PFSK-1 (cell line): ENCODE measurements around the gene SYNPR.

Source experiments
- FOXP2 ChIP-seq: optimal IDR thresholded peaks from 2 replicates; pipeline ENCODE3; 2011; ENCODE audit warnings: borderline replicate concordance, control low read depth, inconsistent platforms; ENCODE audit not compliant: insufficient read depth; ENCODE audit errors: extremely low read length, extremely low read depth
- POLR2AphosphoS5 ChIP-seq: IDR thresholded peaks from 2 replicates; pipeline ENCODE4 v1.6.1; 2012; ENCODE audit warnings: low read depth, mild to moderate bottlenecking, control low read depth, low read length, moderate library complexity
- SIN3A ChIP-seq: IDR thresholded peaks from 2 replicates; pipeline ENCODE4 v1.6.1; 2012; ENCODE audit warnings: mild to moderate bottlenecking, low read length, moderate library complexity, borderline replicate concordance; ENCODE audit not compliant: insufficient read depth
- TAF1 ChIP-seq: IDR thresholded peaks from 2 replicates; pipeline ENCODE4 v1.6.1; 2012; ENCODE audit warnings: low read length, control low read depth, borderline replicate concordance; ENCODE audit not compliant: insufficient read depth
- TF ChIP-seq, protein P1 (sequence below), 2 experiments: IDR thresholded peaks; 2 replicates each; pipeline versions ENCODE4 v1.6.1 to v1.8.0; 2011 to 2012; ENCODE audit warnings: low read depth in 2 of 2, low read length in 2 of 2, control low read depth in 1 of 2, inconsistent platforms in 1 of 2, mild to moderate bottlenecking in 1 of 2, moderate library complexity in 1 of 2; ENCODE audit not compliant: insufficient read depth in 1 of 2

SYNPR gene

DNA sequence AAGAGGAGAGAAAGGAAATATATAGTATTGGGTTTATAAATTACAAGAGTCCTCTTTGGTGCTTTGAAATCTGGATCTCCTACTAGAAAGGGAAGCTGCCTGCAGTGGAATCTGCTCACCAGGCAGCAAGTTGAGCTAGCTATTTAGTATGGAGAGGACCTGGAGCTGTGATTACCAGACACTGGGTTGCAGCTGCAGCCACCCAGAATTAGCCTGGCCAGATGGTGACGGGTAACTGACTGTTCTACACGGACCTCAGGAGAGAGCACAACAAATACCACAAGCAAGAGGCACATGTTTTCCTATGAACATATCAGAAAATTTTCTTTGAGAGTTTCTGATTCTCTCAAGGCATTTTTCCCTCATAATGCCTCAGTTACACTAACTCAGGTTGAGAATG is 46.5 kb downstream of the SYNPR start:
- TF ChIP-seq POLR2AphosphoS5 (no peak), FOXP2 (no peak), TAF1 (no peak), SIN3A (no peak)
- TF ChIP-seq, protein P1, sequence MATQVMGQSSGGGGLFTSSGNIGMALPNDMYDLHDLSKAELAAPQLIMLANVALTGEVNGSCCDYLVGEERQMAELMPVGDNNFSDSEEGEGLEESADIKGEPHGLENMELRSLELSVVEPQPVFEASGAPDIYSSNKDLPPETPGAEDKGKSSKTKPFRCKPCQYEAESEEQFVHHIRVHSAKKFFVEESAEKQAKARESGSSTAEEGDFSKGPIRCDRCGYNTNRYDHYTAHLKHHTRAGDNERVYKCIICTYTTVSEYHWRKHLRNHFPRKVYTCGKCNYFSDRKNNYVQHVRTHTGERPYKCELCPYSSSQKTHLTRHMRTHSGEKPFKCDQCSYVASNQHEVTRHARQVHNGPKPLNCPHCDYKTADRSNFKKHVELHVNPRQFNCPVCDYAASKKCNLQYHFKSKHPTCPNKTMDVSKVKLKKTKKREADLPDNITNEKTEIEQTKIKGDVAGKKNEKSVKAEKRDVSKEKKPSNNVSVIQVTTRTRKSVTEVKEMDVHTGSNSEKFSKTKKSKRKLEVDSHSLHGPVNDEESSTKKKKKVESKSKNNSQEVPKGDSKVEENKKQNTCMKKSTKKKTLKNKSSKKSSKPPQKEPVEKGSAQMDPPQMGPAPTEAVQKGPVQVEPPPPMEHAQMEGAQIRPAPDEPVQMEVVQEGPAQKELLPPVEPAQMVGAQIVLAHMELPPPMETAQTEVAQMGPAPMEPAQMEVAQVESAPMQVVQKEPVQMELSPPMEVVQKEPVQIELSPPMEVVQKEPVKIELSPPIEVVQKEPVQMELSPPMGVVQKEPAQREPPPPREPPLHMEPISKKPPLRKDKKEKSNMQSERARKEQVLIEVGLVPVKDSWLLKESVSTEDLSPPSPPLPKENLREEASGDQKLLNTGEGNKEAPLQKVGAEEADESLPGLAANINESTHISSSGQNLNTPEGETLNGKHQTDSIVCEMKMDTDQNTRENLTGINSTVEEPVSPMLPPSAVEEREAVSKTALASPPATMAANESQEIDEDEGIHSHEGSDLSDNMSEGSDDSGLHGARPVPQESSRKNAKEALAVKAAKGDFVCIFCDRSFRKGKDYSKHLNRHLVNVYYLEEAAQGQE (IDR thresholded peaks at IDR 0.05; ENCODE audit: insufficient read depth in 1 of 2, low read depth in 2 of 2, low read length in 2 of 2), result no peak

- no peak for TF ChIP-seq FOXP2
- TF ChIP-seq, protein P1 (IDR thresholded peaks at IDR 0.05; ENCODE audit: insufficient read depth in 1 of 2, low read depth in 2 of 2, low read length in 2 of 2), result no peak
- TF ChIP-seq SIN3A, result no peak
- no peak for TF ChIP-seq POLR2AphosphoS5
- TF ChIP-seq TAF1, result no peak
These were observed 47.3 kb downstream of the SYNPR start for GRCh38 chr3:63325386-63325785.

GRCh38 chr3:63328365-63328764 is 50.3 kb downstream of the SYNPR start:
- TF ChIP-seq, protein P1 (IDR thresholded peaks at IDR 0.05; ENCODE audit: insufficient read depth in 1 of 2, low read depth in 2 of 2, low read length in 2 of 2), result no peak

DNA sequence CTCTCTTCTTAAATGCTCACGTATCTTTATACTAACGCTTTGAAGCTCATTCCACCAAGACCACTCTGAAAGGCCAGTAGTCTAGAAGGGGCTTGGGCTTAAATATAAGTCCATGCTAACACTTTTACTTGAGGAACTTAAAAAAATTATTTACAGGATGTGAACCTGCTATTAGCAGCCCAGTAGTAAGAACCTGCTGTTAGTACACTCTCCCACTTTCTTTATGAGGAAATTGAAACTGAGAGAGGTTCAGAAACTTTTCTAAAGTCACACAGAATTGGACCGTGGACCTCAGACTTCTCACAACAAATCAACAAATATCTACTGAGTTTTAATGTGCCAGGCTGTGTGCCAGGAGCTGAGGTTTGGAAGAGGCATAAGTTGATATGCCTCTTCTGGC is 53.4 kb downstream of the SYNPR start:
- TF ChIP-seq POLR2AphosphoS5, result no peak
- no peak for TF ChIP-seq SIN3A

DNA sequence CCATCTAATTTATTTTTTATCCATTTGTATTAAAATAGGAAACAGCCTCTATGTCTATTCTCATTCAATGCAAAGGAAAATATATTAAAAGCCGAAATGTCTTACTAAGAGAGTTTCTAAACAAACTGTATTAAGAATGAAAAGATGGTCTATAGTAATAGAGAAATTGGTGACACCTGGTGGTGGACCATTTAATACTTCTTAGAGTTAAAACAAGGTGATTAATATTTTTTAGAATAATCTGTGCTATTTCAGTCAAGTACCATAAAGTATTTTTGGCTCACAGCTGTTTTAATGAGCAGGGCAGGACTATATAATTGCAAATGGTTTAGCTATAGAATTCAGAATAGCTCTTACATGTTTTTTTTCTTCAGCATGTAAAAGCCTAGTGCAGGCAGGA is 55.7 kb downstream of the SYNPR start:
- TF ChIP-seq FOXP2, result no peak
- TF ChIP-seq TAF1, result no peak
- TF ChIP-seq SIN3A, result no peak
- TF ChIP-seq, protein P1 (IDR thresholded peaks at IDR 0.05; ENCODE audit: insufficient read depth in 1 of 2, low read depth in 2 of 2, low read length in 2 of 2), result no peak
- no peak for TF ChIP-seq POLR2AphosphoS5
